ENCODE results near the gene GPR152.
A peak's percentile ranks its signal among the peaks of the same experiment; 100 is the strongest.

The GPR152 gene

GRCh38 chr11:67442504-67443404, 9.8 kb downstream of the GPR152 start:
- peak overlapping the region; percentile 83 for H3K9ac ChIP-seq (ENCODE audit: low read depth, low read length)
- H3K36me3 ChIP-seq (ENCODE audit: insufficient read depth, low read length) = 0 out of 2 replicates have a peak, but pooled peaks cover 5% of the 10 kb centered on the region
- peaks cover 3% of the 10 kb centered on the region; the same call in 1 of the 2 replicates for H3K4me1 ChIP-seq (ENCODE audit: insufficient read depth, low read length)
- H3K9me3 ChIP-seq (ENCODE audit: control insufficient read depth, insufficient read depth, low read length) = no peaks in the 10 kb centered on the region

- H3K9ac ChIP-seq (ENCODE audit: low read depth, low read length) = no peak overlapping the region
- H3K9me3 ChIP-seq (ENCODE audit: control insufficient read depth, insufficient read depth, low read length) = no peaks in the 10 kb centered on the region
- H3K4me1 ChIP-seq (ENCODE audit: insufficient read depth, low read length) = peaks cover 10% of the 10 kb centered on the region; the same call in 1 of the 2 replicates
- H3K36me3 ChIP-seq (ENCODE audit: insufficient read depth, low read length) = 0 out of 2 replicates have a peak, but pooled peaks cover 7% of the 10 kb centered on the region
These were observed 10.7 kb downstream of the GPR152 start for GRCh38 chr11:67441731-67442351.

GRCh38 chr11:67441098-67441563, 11.4 kb downstream of the GPR152 start:
- Histone ChIP-seq H3K9ac (ENCODE audit: low read depth, low read length) (no peak overlapping the region), H3K4me1 (ENCODE audit: insufficient read depth, low read length) (peaks cover 15% of the 10 kb centered on the region; the same call in 1 of the 2 replicates), H3K9me3 (ENCODE audit: control insufficient read depth, insufficient read depth, low read length) (no peaks in the 10 kb centered on the region), H3K36me3 (ENCODE audit: insufficient read depth, low read length) (0 out of 2 replicates have a peak, but pooled peaks cover 7% of the 10 kb centered on the region)

GRCh38 chr11:67440229-67441097, 12.1 kb downstream of the GPR152 start:
- Histone ChIP-seq H3K36me3 (ENCODE audit: insufficient read depth, low read length) (0 out of 2 replicates have a peak, but pooled peaks cover 7% of the 10 kb centered on the region), H3K9me3 (ENCODE audit: control insufficient read depth, insufficient read depth, low read length) (no peaks in the 10 kb centered on the region), H3K4me1 (ENCODE audit: insufficient read depth, low read length) (peaks cover 17% of the 10 kb centered on the region; the same call in 1 of the 2 replicates), H3K9ac (ENCODE audit: low read depth, low read length) (no peak overlapping the region)

- Histone ChIP-seq H3K9me3 (ENCODE audit: control insufficient read depth, insufficient read depth, low read length) (no peaks in the 10 kb centered on the region), H3K9ac (ENCODE audit: low read depth, low read length) (no peak overlapping the region), H3K4me1 (ENCODE audit: insufficient read depth, low read length) (peaks cover 17% of the 10 kb centered on the region; the same call in 1 of the 2 replicates), H3K36me3 (ENCODE audit: insufficient read depth, low read length) (0 out of 2 replicates have a peak, but pooled peaks cover 7% of the 10 kb centered on the region)
These were observed 13.0 kb downstream of the GPR152 start for GRCh38 chr11:67439321-67440228.

- no peaks in the 10 kb centered on the region for H3K9me3 ChIP-seq (ENCODE audit: control insufficient read depth, insufficient read depth, low read length)
- H3K9ac ChIP-seq (ENCODE audit: low read depth, low read length) = no peak overlapping the region
- H3K4me1 ChIP-seq (ENCODE audit: insufficient read depth, low read length) = peaks cover 17% of the 10 kb centered on the region; the same call in 1 of the 2 replicates
- H3K36me3 ChIP-seq (ENCODE audit: insufficient read depth, low read length) = 0 out of 2 replicates have a peak, but pooled peaks cover 7% of the 10 kb centered on the region
These were observed 14.2 kb downstream of the GPR152 start for GRCh38 chr11:67438158-67438902.

GRCh38 chr11:67437809-67438157, 14.7 kb downstream of the GPR152 start:
- H3K9ac ChIP-seq (ENCODE audit: low read depth, low read length) = no peak overlapping the region
- H3K9me3 ChIP-seq (ENCODE audit: control insufficient read depth, insufficient read depth, low read length) = no peaks in the 10 kb centered on the region
- H3K4me1 ChIP-seq (ENCODE audit: insufficient read depth, low read length) = peaks cover 17% of the 10 kb centered on the region; the same call in 1 of the 2 replicates
- H3K36me3 ChIP-seq (ENCODE audit: insufficient read depth, low read length) = 0 out of 2 replicates have a peak, but pooled peaks cover 7% of the 10 kb centered on the region

- H3K9me3 ChIP-seq (ENCODE audit: control insufficient read depth, insufficient read depth, low read length) = no peaks in the 10 kb centered on the region
- 0 out of 2 replicates have a peak, but pooled peaks cover 7% of the 10 kb centered on the region for H3K36me3 ChIP-seq (ENCODE audit: insufficient read depth, low read length)
- H3K4me1 ChIP-seq (ENCODE audit: insufficient read depth, low read length) = peaks cover 17% of the 10 kb centered on the region; the same call in 1 of the 2 replicates
- no peak within 1 kb of the TSS for H3K9ac ChIP-seq (ENCODE audit: low read depth, low read length)
These were observed 15.3 kb downstream of the GPR152 start, which contains the start of gene PTPRCAP for GRCh38 chr11:67437082-67437808. PTPRCAP (minus strand) TSS chr11:67437682; CDS start chr11:67437619, 63 bp downstream.

- peaks cover 17% of the 10 kb centered on the region; the same call in 1 of the 2 replicates for H3K4me1 ChIP-seq (ENCODE audit: insufficient read depth, low read length)
- 0 out of 2 replicates have a peak, but pooled peaks cover 6% of the 10 kb centered on the region for H3K36me3 ChIP-seq (ENCODE audit: insufficient read depth, low read length)
- no peaks in the 10 kb centered on the region for H3K9me3 ChIP-seq (ENCODE audit: control insufficient read depth, insufficient read depth, low read length)
- H3K9ac ChIP-seq (ENCODE audit: low read depth, low read length) = no peak overlapping the region
These were observed 16.0 kb downstream of the GPR152 start for GRCh38 chr11:67436459-67437081.

GRCh38 chr11:67435727-67436458, 16.6 kb downstream of the GPR152 start:
- H3K4me1 ChIP-seq (ENCODE audit: insufficient read depth, low read length) = peaks cover 17% of the 10 kb centered on the region; the same call in 1 of the 2 replicates
- H3K9me3 ChIP-seq (ENCODE audit: control insufficient read depth, insufficient read depth, low read length) = no peaks in the 10 kb centered on the region
- peaks cover 6% of the 10 kb centered on the region; the same call in 1 of the 2 replicates for H3K36me3 ChIP-seq (ENCODE audit: insufficient read depth, low read length)
- H3K9ac ChIP-seq (ENCODE audit: low read depth, low read length) = no peak overlapping the region

All from ES-I3 (cell line).